ENCODE measurements around the gene PLXDC2. TPM values are rescaled to one million over a fixed set of nuclear protein-coding genes. Genes with fewer than 3 reads are reported as not detected.

PLXDC2 gene
- total and polyA plus RNA-seq, 2 donors (not counting 1 experiment from before 2014, with no cell fraction given) = 0.07 TPM

DNA sequence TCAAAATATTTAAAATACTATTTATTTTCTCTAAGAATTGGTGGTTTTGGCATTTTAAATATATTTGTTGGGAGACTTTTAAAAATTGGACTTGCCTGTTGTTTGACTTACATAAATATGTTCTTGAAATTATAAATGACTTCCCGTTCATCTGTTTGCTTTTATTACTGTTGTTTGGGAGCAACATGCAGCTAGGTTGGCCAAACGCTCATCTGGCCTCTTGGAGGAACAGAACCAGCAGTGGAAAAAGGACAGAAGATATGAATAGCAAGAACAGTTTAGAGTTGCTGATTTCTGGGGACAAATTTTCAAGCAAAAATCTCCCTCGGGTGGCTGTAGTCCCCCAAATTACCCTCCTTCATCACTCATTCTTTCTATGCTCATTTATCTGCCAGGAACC lies 41.6 kb downstream of the PLXDC2 start:
- H4K20me1 ChIP-seq (ENCODE audit: control insufficient read depth, insufficient read depth, low read length, poor library complexity, severe bottlenecking) = no peaks in the 10 kb centered on the region
- intact Hi-C loops (cut with micrococcal nuclease) = no loop called here
- TF ChIP-seq EZH2 (IDR thresholded peaks at IDR 0.05; ENCODE audit: borderline replicate concordance, insufficient read depth, low read depth, low read length, poor library complexity, severe bottlenecking) = no peak
- TF ChIP-seq, protein P1, sequence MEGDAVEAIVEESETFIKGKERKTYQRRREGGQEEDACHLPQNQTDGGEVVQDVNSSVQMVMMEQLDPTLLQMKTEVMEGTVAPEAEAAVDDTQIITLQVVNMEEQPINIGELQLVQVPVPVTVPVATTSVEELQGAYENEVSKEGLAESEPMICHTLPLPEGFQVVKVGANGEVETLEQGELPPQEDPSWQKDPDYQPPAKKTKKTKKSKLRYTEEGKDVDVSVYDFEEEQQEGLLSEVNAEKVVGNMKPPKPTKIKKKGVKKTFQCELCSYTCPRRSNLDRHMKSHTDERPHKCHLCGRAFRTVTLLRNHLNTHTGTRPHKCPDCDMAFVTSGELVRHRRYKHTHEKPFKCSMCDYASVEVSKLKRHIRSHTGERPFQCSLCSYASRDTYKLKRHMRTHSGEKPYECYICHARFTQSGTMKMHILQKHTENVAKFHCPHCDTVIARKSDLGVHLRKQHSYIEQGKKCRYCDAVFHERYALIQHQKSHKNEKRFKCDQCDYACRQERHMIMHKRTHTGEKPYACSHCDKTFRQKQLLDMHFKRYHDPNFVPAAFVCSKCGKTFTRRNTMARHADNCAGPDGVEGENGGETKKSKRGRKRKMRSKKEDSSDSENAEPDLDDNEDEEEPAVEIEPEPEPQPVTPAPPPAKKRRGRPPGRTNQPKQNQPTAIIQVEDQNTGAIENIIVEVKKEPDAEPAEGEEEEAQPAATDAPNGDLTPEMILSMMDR (IDR thresholded peaks at IDR 0.05) = no peak
- ATAC-seq (ENCODE audit: low read depth) (no peak), DNase-seq (no peak)
- POLR2A ChIA-PET = no interaction called here
- CTCF ChIA-PET = no interaction called here
- H3K36me3 ChIP-seq (replicated peaks in 1 of 2; ENCODE audit: control extremely low read depth in 1 of 2, control insufficient read depth in 1 of 2, extremely low read depth in 1 of 2, insufficient read depth in 2 of 2, low read length in 1 of 2) = no peaks in the 10 kb centered on the region
- no peak overlapping the region for H3K4me3 ChIP-seq (ENCODE audit: control extremely low read depth in 1 of 5, extremely low read depth in 1 of 5, insufficient read depth in 1 of 5, low read depth in 2 of 5, low read length in 4 of 5)
- Mint-ChIP-seq H3K4me1 (no peaks in the 10 kb centered on the region), H3K27ac (no peak overlapping the region), H3K9me3 (ENCODE audit: insufficient read depth) (peaks cover 6% of the 10 kb centered on the region), H3K4me3 (no peak overlapping the region), H3K27me3 (no peaks in the 10 kb centered on the region)
- H2AFZ ChIP-seq (ENCODE audit: insufficient read depth, low read depth, low read length, poor library complexity, severe bottlenecking) = no peak overlapping the region
- no peaks in the 10 kb centered on the region for H3K9me3 ChIP-seq (ENCODE audit: control extremely low read depth in 1 of 3, control insufficient read depth in 2 of 3, insufficient read depth in 1 of 3, low read length in 2 of 3)
- no peak overlapping the region for H3K9ac ChIP-seq (ENCODE audit: low read length)
- no peaks in the 10 kb centered on the region for H3K27me3 ChIP-seq (replicated peaks in 1 of 4; ENCODE audit: control extremely low read depth in 1 of 4, control insufficient read depth in 3 of 4, insufficient read depth in 4 of 4, low read length in 3 of 4)
- no peaks in the 10 kb centered on the region for H3K79me2 ChIP-seq (ENCODE audit: control insufficient read depth, insufficient read depth, low read length)
- no peak overlapping the region for H3K4me2 ChIP-seq (replicated peaks; ENCODE audit: low read depth, low read length, poor library complexity, severe bottlenecking)
- 93% methylated on average over 3 of the region's 3 CpGs for WGBS (ENCODE audit: insufficient coverage)
- no peak overlapping the region for H3K27ac ChIP-seq (ENCODE audit: low read length in 2 of 2)
- no peaks in the 10 kb centered on the region for H3K4me1 ChIP-seq (ENCODE audit: control insufficient read depth in 2 of 2, insufficient read depth in 2 of 2, low read length in 2 of 2)

DNA sequence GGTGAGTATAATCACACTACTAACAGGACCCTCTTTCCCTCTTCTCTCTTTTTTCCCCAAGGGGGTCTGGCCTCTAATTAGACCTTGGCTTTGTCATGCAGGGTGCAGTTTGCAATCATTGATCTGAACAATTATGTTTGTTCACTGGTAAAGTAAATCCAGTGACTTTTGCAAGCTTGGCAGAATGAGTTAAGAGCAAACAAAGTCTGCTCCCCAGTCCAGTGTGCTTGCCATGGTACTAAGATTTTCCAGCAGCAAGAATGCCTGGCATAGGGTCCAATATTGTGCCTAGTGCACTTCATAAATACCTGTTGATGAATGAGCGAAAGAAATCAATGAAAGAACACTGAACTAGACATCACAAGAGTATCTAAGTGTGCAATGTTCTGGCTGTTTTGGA lies 43.9 kb downstream of the PLXDC2 start:
- Histone ChIP-seq H3K4me2 (replicated peaks; ENCODE audit: low read depth, low read length, poor library complexity, severe bottlenecking) (no peak overlapping the region), H3K9me3 (ENCODE audit: control extremely low read depth in 1 of 3, control insufficient read depth in 2 of 3, insufficient read depth in 1 of 3, low read length in 2 of 3) (no peaks in the 10 kb centered on the region), H2AFZ (ENCODE audit: insufficient read depth, low read depth, low read length, poor library complexity, severe bottlenecking) (no peak overlapping the region), H3K4me3 (ENCODE audit: control extremely low read depth in 1 of 5, extremely low read depth in 1 of 5, insufficient read depth in 1 of 5, low read depth in 2 of 5, low read length in 4 of 5) (no peak overlapping the region), H3K36me3 (replicated peaks in 1 of 2; ENCODE audit: control extremely low read depth in 1 of 2, control insufficient read depth in 1 of 2, extremely low read depth in 1 of 2, insufficient read depth in 2 of 2, low read length in 1 of 2) (no peaks in the 10 kb centered on the region), H4K20me1 (ENCODE audit: control insufficient read depth, insufficient read depth, low read length, poor library complexity, severe bottlenecking) (no peaks in the 10 kb centered on the region), H3K4me1 (ENCODE audit: control insufficient read depth in 2 of 2, insufficient read depth in 2 of 2, low read length in 2 of 2) (no peaks in the 10 kb centered on the region), H3K27ac (ENCODE audit: low read length in 2 of 2) (no peak overlapping the region), H3K79me2 (ENCODE audit: control insufficient read depth, insufficient read depth, low read length) (no peaks in the 10 kb centered on the region), H3K27me3 (replicated peaks in 1 of 4; ENCODE audit: control extremely low read depth in 1 of 4, control insufficient read depth in 3 of 4, insufficient read depth in 4 of 4, low read length in 3 of 4) (no peaks in the 10 kb centered on the region), H3K9ac (ENCODE audit: low read length) (no peak overlapping the region)
- ATAC-seq (ENCODE audit: low read depth) = no peak
- no peaks in the 10 kb centered on the region for H3K27me3 Mint-ChIP-seq
- DNase-seq = no peak
- no peaks in the 10 kb centered on the region for H3K4me1 Mint-ChIP-seq
- peaks cover 6% of the 10 kb centered on the region for H3K9me3 Mint-ChIP-seq (ENCODE audit: insufficient read depth)
- intact Hi-C loops (cut with micrococcal nuclease) = no loop called here
- no peak overlapping the region for H3K27ac Mint-ChIP-seq
- POLR2A ChIA-PET = no interaction called here
- H3K4me3 Mint-ChIP-seq = no peak overlapping the region
- CTCF ChIA-PET = no interaction called here
- no peak for TF ChIP-seq EZH2 (IDR thresholded peaks at IDR 0.05; ENCODE audit: borderline replicate concordance, insufficient read depth, low read depth, low read length, poor library complexity, severe bottlenecking)
- TF ChIP-seq, protein P1 (IDR thresholded peaks at IDR 0.05) = no peak
- no CpG with 5 or more reads among the region's 1 CpG for WGBS (ENCODE audit: insufficient coverage)

Measured in B cell (primary cell).